ENCODE measurements around the gene GRHPR.
"Not testable (repeated sequence)": the region's sequence is repeated elsewhere in the genome, so short reads cannot be mapped to it uniquely, and the experiment has no call there.

GRHPR gene

GRCh38 chr9:37464426-37465248, 42.1 kb downstream of the GRHPR start:
- Histone ChIP-seq H3K79me2 (ENCODE audit: control insufficient read depth, insufficient read depth, low read length, unreplicated experiment) (peaks cover 47% of the 10 kb centered on the region), H3K27ac (ENCODE audit: low read depth, low read length) (peak overlapping the region; percentile 95)

GRCh38 chr9:37465249-37466036, 42.9 kb downstream of the GRHPR start, which contains the start of gene ZBTB5:
Gene ZBTB5, minus strand, starts transcription at chr9:37465450. Its CDS starts 22,899 bp downstream, at chr9:37442551.
- no peaks in the 10 kb centered on the region for H3K27me3 ChIP-seq (ENCODE audit: insufficient read depth, low read length)
- no peaks in the 10 kb centered on the region for H3K36me3 ChIP-seq (ENCODE audit: insufficient read depth, low read length)
- peak within 1 kb of the TSS; percentile 98 for H2AFZ ChIP-seq (ENCODE audit: low read length, unreplicated experiment)
- peak within 1 kb of the TSS; percentile 95 for H3K27ac ChIP-seq (ENCODE audit: low read depth, low read length)
- peaks cover 41% of the 10 kb centered on the region for H3K79me2 ChIP-seq (ENCODE audit: control insufficient read depth, insufficient read depth, low read length, unreplicated experiment)
- peak within 1 kb of the TSS; percentile 91 for H3K4me3 ChIP-seq (ENCODE audit: low read depth, low read length)
- peaks cover 18% of the 10 kb centered on the region for H3K4me1 ChIP-seq (ENCODE audit: control insufficient read depth, insufficient read depth, low read length, unreplicated experiment)

More at GRCh38 chr9:37464426-37465248, 42.1 kb downstream of the GRHPR start:
- H3K4me3 ChIP-seq (ENCODE audit: low read depth, low read length) = peak overlapping the region; percentile 91
- peak overlapping the region; percentile 76 for H2AFZ ChIP-seq (ENCODE audit: low read length, unreplicated experiment)
- H3K36me3 ChIP-seq (ENCODE audit: insufficient read depth, low read length) = no peaks in the 10 kb centered on the region
- H3K27me3 ChIP-seq (ENCODE audit: insufficient read depth, low read length) = no peaks in the 10 kb centered on the region
- peaks cover 18% of the 10 kb centered on the region for H3K4me1 ChIP-seq (ENCODE audit: control insufficient read depth, insufficient read depth, low read length, unreplicated experiment)

- no peaks in the 10 kb centered on the region for H3K27me3 ChIP-seq (ENCODE audit: insufficient read depth, low read length)
- H2AFZ ChIP-seq (ENCODE audit: low read length, unreplicated experiment) = peak overlapping the region; percentile 98
- H3K36me3 ChIP-seq (ENCODE audit: insufficient read depth, low read length) = no peaks in the 10 kb centered on the region
- peaks cover 33% of the 10 kb centered on the region for H3K79me2 ChIP-seq (ENCODE audit: control insufficient read depth, insufficient read depth, low read length, unreplicated experiment)
- peaks cover 18% of the 10 kb centered on the region for H3K4me1 ChIP-seq (ENCODE audit: control insufficient read depth, insufficient read depth, low read length, unreplicated experiment)
- H3K4me3 ChIP-seq (ENCODE audit: low read depth, low read length) = peak overlapping the region; percentile 91
- H3K27ac ChIP-seq (ENCODE audit: low read depth, low read length) = peak overlapping the region; percentile 95
Measured at GRCh38 chr9:37466037-37466709, 43.7 kb downstream of the GRHPR start.

GRCh38 chr9:37467530-37467929, 45.0 kb downstream of the GRHPR start:
- H3K4me3 ChIP-seq (ENCODE audit: low read depth, low read length); H3K27ac ChIP-seq (ENCODE audit: low read depth, low read length): not testable (repeated sequence)
- peaks cover 20% of the 10 kb centered on the region for H3K79me2 ChIP-seq (ENCODE audit: control insufficient read depth, insufficient read depth, low read length, unreplicated experiment)

GRCh38 chr9:37468620-37469019, 46.1 kb downstream of the GRHPR start:
- H3K4me3 ChIP-seq (ENCODE audit: low read depth, low read length) = no peak overlapping the region
- H3K36me3 ChIP-seq (ENCODE audit: insufficient read depth, low read length) = no peaks in the 10 kb centered on the region
- H2AFZ ChIP-seq (ENCODE audit: low read length, unreplicated experiment) = no peak overlapping the region
- H3K27me3 ChIP-seq (ENCODE audit: insufficient read depth, low read length) = no peaks in the 10 kb centered on the region
- no peak overlapping the region for H3K27ac ChIP-seq (ENCODE audit: low read depth, low read length)
- H3K79me2 ChIP-seq (ENCODE audit: control insufficient read depth, insufficient read depth, low read length, unreplicated experiment) = peaks cover 9% of the 10 kb centered on the region
- H3K4me1 ChIP-seq (ENCODE audit: control insufficient read depth, insufficient read depth, low read length, unreplicated experiment) = peaks cover 11% of the 10 kb centered on the region

More at GRCh38 chr9:37467530-37467929, 45.0 kb downstream of the GRHPR start:
- H2AFZ ChIP-seq (ENCODE audit: low read length, unreplicated experiment); H3K36me3 ChIP-seq (ENCODE audit: insufficient read depth, low read length); H3K27me3 ChIP-seq (ENCODE audit: insufficient read depth, low read length): not testable (repeated sequence)
- peaks cover 22% of the 10 kb centered on the region for H3K4me1 ChIP-seq (ENCODE audit: control insufficient read depth, insufficient read depth, low read length, unreplicated experiment)

- peak overlapping the region; percentile 89 for H3K27ac ChIP-seq (ENCODE audit: low read depth, low read length)
Measured at GRCh38 chr9:37471942-37472684, 49.6 kb downstream of the GRHPR start.

GRCh38 chr9:37473982-37474381, 51.5 kb downstream of the GRHPR start:
- not testable (repeated sequence) for H3K79me2 ChIP-seq (ENCODE audit: control insufficient read depth, insufficient read depth, low read length, unreplicated experiment); H3K4me1 ChIP-seq (ENCODE audit: control insufficient read depth, insufficient read depth, low read length, unreplicated experiment); H3K27ac ChIP-seq (ENCODE audit: low read depth, low read length)

More at GRCh38 chr9:37471942-37472684, 49.6 kb downstream of the GRHPR start:
- H3K36me3 ChIP-seq (ENCODE audit: insufficient read depth, low read length) = no peaks in the 10 kb centered on the region
- peaks cover 6% of the 10 kb centered on the region for H3K4me1 ChIP-seq (ENCODE audit: control insufficient read depth, insufficient read depth, low read length, unreplicated experiment)
- H3K79me2 ChIP-seq (ENCODE audit: control insufficient read depth, insufficient read depth, low read length, unreplicated experiment) = no peaks in the 10 kb centered on the region
- H3K4me3 ChIP-seq (ENCODE audit: low read depth, low read length) = peak overlapping the region; percentile 72
- no peaks in the 10 kb centered on the region for H3K27me3 ChIP-seq (ENCODE audit: insufficient read depth, low read length)
- peak overlapping the region; percentile 30 for H2AFZ ChIP-seq (ENCODE audit: low read length, unreplicated experiment)

GRCh38 chr9:37474438-37474837, 51.9 kb downstream of the GRHPR start:
- no peak overlapping the region for H3K4me3 ChIP-seq (ENCODE audit: low read depth, low read length)
- no peaks in the 10 kb centered on the region for H3K79me2 ChIP-seq (ENCODE audit: control insufficient read depth, insufficient read depth, low read length, unreplicated experiment)
- H2AFZ ChIP-seq (ENCODE audit: low read length, unreplicated experiment) = no peak overlapping the region
- no peaks in the 10 kb centered on the region for H3K36me3 ChIP-seq (ENCODE audit: insufficient read depth, low read length)
- no peak overlapping the region for H3K27ac ChIP-seq (ENCODE audit: low read depth, low read length)
- peaks cover 5% of the 10 kb centered on the region for H3K4me1 ChIP-seq (ENCODE audit: control insufficient read depth, insufficient read depth, low read length, unreplicated experiment)
- peaks cover 7% of the 10 kb centered on the region; the same call in 1 of the 2 replicates for H3K27me3 ChIP-seq (ENCODE audit: insufficient read depth, low read length)

More at GRCh38 chr9:37473982-37474381, 51.5 kb downstream of the GRHPR start:
- not testable (repeated sequence) for H3K36me3 ChIP-seq (ENCODE audit: insufficient read depth, low read length); H2AFZ ChIP-seq (ENCODE audit: low read length, unreplicated experiment); H3K4me3 ChIP-seq (ENCODE audit: low read depth, low read length); H3K27me3 ChIP-seq (ENCODE audit: insufficient read depth, low read length)

GRCh38 chr9:37476930-37477329, 54.4 kb downstream of the GRHPR start:
- H3K27ac ChIP-seq (ENCODE audit: low read depth, low read length) = no peak overlapping the region
- no peak overlapping the region for H2AFZ ChIP-seq (ENCODE audit: low read length, unreplicated experiment)
- H3K4me1 ChIP-seq (ENCODE audit: control insufficient read depth, insufficient read depth, low read length, unreplicated experiment) = peaks cover under 1% of the 10 kb centered on the region
- no peak overlapping the region for H3K4me3 ChIP-seq (ENCODE audit: low read depth, low read length)
- H3K27me3 ChIP-seq (ENCODE audit: insufficient read depth, low read length) = peaks cover 7% of the 10 kb centered on the region; the same call in 1 of the 2 replicates
- H3K79me2 ChIP-seq (ENCODE audit: control insufficient read depth, insufficient read depth, low read length, unreplicated experiment) = no peaks in the 10 kb centered on the region
- no peaks in the 10 kb centered on the region for H3K36me3 ChIP-seq (ENCODE audit: insufficient read depth, low read length)

GRCh38 chr9:37477443-37477842, 54.9 kb downstream of the GRHPR start:
- not testable (repeated sequence) for H2AFZ ChIP-seq (ENCODE audit: low read length, unreplicated experiment); H3K27me3 ChIP-seq (ENCODE audit: insufficient read depth, low read length); H3K27ac ChIP-seq (ENCODE audit: low read depth, low read length); H3K79me2 ChIP-seq (ENCODE audit: control insufficient read depth, insufficient read depth, low read length, unreplicated experiment); H3K36me3 ChIP-seq (ENCODE audit: insufficient read depth, low read length); H3K4me3 ChIP-seq (ENCODE audit: low read depth, low read length); H3K4me1 ChIP-seq (ENCODE audit: control insufficient read depth, insufficient read depth, low read length, unreplicated experiment)
